ENCODE data around the gene PLCE1.
"Not testable (repeated sequence)": the region's sequence is repeated elsewhere in the genome, so short reads cannot be mapped to it uniquely, and the experiment has no call there.

Gene PLCE1

DNA sequence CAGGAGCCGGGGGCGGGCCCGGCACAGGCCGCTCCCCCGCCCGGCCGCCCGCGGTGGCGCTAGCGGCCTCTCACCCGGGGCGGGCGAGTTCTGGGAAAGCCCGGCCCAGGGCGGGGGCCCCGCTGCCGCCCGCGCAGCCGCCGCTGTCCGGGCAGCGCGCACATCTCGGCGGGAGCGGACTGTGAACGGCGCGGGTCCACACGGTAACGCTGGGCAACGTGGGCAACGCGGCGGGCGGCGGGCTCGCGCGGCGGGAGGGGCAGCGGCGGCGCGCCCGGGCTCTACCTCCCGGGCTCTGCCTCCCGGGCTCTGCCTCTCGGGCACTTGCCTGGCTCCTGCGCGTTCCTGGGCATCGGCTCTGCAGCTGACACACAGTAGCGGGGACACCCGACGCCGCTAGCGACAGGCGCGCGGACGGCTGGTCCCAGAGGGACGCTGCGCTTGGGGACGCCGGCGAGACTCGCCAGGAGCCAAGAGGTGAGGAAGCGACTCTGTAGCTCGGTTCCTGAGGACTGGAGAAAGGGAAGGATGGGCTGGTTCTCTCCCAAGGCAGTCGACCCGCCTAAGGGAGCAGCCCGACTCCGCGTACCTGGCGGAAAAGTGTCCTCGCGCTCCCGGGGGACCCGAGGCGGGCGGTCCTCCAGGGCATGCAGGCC is at the start of gene PLCE1:
PLCE1 (plus strand) TSS at position 150 of the 656 bp plus-strand sequence. CDS start 37,116 bp downstream, outside the sequence.
- no peak for DNase-seq (ENCODE audit: low read depth)

DNA sequence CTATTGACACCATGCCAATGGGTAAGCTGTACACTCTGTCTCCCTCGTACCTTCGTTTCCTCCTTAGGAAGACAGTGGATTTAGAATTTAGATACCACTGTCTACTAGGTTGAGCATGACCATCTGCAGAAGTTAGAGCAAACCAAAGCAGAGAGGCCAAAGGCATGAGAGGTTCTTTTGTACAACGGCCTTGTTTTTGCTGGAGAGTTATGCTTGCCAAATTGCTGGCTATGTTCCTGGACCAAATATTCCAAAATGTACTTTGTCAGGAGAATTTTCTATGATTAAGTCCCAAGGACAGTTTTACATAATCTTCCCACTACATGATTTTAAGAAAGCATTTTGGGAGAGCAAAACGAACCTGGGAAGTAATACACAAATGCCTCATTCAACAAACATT is 47.9 kb upstream of the PLCE1 start:
- no peak for DNase-seq (ENCODE audit: low read depth)

DNA sequence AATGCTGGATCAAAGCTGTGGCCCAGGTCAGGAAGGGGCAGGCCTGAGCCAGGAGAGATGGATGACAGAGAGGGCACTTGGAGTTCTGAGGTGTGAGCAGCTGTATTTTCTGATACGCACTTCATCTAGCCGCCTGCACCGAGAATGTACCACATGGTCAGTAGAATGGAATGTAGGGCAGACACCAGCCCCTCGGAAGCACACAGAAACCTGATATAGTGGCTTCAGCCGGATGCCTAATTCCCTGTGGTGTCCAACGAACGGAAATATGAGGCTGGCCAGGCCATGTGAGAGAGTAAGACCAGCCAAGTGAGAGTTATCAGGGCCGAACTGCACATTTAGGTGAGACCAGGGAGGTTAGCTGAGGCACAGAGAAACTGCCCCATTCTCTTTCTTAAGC is 46.7 kb upstream of the PLCE1 start:
- no peak for DNase-seq (ENCODE audit: low read depth)

GRCh38 chr10:93947524-93947923 is 46.2 kb upstream of the PLCE1 start:
- no peak for DNase-seq (ENCODE audit: low read depth)

- no peak for DNase-seq (ENCODE audit: low read depth)
These were observed 41.8 kb upstream of the PLCE1 start for GRCh38 chr10:93951905-93952304.

GRCh38 chr10:93954299-93954698 is 39.4 kb upstream of the PLCE1 start:
- DNase-seq (ENCODE audit: low read depth) = no peak

DNA sequence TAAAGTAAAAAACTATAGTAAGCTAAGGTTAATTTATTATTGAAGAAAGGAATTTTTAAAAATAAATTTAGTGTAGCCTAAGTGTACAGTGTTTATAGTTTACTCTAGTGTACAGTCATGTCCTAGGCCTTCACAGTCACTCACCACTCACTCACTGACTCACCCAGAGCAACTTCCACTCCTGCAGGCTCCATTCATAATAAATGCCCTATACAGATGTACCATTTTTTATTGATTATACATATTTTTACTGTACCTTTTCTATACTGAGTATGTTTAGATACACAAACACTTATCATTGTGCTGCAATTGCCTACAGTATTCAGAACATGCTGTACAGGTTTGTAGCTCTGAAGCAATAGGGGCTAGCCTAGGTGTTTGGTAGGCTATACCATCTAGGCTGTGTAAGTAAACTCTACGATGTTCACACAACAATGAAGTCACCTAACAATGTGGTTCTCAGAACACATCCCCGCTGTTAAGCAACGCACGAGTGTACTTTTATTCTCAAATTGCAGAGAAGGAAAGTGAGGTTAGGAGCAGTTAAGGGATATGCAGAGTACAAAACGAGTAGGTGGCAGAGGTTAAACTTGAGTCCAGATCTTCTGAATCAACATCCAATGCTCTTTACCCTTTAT is 38.9 kb upstream of the PLCE1 start:
- DNase-seq (ENCODE audit: low read depth) = no peak

GRCh38 chr10:93958834-93959233 is 34.9 kb upstream of the PLCE1 start:
- no peak for DNase-seq (ENCODE audit: low read depth)

DNA sequence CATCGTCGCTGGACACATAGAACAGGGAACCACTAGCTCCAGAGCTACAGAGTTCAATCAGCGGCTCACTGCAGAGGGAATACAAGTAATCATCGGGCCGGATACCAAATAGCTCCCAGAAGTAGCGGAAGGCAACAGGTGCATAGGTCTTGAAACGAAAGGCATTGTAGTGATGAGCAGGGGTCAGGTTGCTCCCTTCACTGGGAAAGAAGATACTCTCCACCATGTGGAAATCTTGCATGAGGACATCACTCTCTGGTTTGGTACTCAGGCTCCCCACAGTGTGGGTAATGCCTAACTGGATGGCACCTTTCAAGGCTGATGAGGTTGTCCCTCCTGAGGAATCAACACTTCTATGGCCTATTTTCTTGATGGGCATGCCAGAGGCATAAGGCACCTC is 32.7 kb upstream of the PLCE1 start:
- DNase-seq (ENCODE audit: low read depth) = not testable (repeated sequence)

- no peak for DNase-seq (ENCODE audit: low read depth)
These were observed 30.8 kb upstream of the PLCE1 start for GRCh38 chr10:93962973-93963372.

- no peak for DNase-seq (ENCODE audit: low read depth)
These were observed 30.3 kb upstream of the PLCE1 start for GRCh38 chr10:93963434-93963833.

- DNase-seq (ENCODE audit: low read depth) = no peak
These were observed 27.8 kb upstream of the PLCE1 start for GRCh38 chr10:93965911-93966310.

- no peak for DNase-seq (ENCODE audit: low read depth)
These were observed 26.0 kb upstream of the PLCE1 start for GRCh38 chr10:93967756-93968155.

- DNase-seq (ENCODE audit: low read depth) = no peak
These were observed 25.2 kb upstream of the PLCE1 start for GRCh38 chr10:93968540-93968945.

GRCh38 chr10:93970433-93971010 is 23.2 kb upstream of the PLCE1 start:
- DNase-seq (ENCODE audit: low read depth) = not testable (repeated sequence)

GRCh38 chr10:93973748-93974445 is 19.8 kb upstream of the PLCE1 start:
- no peak for DNase-seq (ENCODE audit: low read depth)

DNA sequence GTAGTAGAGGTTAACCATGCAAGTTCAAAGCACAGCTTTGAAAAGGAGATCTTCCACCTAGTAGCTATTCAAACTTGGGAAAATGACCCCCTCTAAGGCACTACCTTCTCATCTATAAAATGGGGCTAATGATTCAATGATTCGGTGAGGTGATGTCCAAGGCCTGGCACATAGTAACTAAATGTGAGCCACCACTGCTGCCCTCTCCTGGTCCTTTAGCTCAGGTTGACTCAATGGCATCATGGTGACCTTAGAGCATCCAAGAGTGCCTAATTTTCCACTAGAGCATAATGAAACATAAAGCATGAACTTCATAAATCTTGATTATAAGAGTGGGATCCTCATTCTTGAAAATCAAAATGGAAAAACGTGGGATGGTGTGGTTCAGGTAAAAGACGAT is 16.3 kb upstream of the PLCE1 start:
- no peak for DNase-seq (ENCODE audit: low read depth)

DNA sequence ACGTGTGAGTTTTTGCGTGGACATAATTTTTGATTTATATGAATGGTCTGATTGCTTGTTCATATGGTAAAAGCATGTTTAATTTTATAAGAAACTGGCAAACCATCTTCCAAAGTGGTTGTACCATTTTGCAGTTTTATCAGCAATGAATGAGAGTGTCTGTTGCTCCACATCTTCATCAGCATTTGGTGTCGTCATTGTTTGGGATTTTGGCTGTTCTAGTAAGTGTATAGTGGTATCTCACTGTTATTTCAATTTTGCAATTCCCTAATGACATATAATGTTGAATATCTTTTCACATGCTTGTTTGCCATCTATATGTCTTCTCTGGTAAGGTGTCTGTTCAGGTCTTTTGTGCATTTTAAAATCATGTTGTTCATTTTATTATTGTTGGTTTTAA is 13.2 kb upstream of the PLCE1 start:
- no peak for DNase-seq (ENCODE audit: low read depth)

DNA sequence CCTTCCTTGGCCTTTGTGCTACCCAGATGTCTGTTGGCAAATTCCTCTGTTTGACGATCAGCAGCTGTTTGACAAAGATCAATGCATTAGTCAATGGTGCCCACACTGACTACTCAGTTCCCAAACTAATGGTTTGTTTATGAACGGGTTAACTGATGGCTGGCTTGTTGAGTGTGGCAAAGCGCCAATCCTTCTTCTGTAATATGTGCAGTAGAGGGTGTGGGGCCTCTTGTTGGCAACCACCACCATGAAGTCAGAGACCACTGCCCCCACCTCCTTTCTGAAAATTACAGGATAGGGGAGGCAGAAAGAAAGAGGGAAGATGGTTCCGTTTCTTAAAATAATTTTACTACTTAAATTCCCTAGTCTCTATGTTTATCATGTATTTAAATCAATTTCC is 2.6 kb upstream of the PLCE1 start:
- DNase-seq (ENCODE audit: low read depth) = no peak

DNA sequence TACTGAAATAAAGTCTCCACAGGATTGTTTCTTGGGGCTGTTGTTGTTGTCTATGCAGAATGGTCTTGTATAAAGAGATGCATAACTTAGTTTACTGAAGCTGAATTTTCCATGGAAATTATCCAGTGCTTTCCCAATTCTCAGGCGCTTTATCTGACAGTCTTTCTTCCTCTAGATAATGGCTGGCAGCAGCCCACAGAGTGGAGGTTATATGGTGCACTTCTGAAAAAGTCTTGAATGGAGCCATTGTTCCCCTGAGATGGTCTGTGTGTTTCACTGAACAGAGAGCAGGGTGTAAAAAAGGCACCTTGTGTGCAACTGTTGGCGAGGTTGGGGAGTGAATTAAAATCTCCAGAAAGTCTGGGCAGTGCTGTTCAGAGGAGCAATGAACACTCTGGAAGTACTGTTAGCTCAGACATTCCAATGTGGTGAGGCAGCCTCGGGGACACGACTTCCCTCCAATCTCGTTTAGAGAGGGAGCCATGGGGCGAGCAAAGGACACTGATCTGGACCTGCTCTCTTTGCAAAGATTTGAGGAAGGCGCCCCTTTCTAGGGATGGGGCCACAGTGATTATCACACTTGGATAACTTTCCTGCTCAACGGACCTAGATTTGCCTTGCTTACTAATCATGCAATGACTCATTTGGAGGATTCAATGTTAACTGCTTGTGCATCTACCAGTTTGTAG is 2.0 kb upstream of the PLCE1 start:
- no peak for DNase-seq (ENCODE audit: low read depth)

DNA sequence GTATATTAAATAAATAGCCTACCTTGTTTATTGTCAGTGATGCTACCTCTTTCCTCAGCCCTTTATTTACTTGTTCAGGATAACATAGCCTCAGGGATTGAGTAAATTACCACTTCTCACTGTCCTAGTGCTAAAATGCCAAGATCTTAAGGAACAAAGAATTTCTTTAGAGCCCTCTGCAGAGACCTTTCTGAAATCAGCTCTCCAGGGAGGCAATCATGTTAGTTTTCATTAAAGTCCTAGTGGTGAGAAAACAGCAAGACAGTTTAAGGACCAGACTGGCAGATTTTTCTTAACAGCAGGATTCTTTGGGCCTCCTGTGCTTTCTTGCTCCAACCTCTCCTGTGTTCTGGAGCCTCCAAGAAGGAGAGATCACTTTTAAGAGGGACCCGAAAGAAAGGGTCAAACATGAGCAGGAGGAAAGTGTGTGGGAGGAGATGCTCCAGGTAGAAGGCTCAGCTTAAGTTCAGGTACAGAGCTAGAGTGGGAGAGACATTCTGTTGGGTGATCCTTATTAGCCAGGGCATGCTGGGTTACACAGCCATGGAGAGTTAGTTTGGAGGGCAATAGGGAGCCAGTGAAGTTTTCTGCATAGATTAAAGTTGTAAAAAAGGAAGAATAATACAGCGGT is 1.2 kb upstream of the PLCE1 start:
- DNase-seq (ENCODE audit: low read depth) = no peak

- DNase-seq (ENCODE audit: low read depth) = no peak
These were observed 333 bp upstream of the PLCE1 start for GRCh38 chr10:93993414-93993781.

Data from activated T-helper 9 cell treated with anti-CD3 and anti-CD28 coated beads, Interleukin-2, amount 50 U/mL, for 16 hours (primary cell).